ENCODE data around the gene FFAR2. TPM values are rescaled to one million over a fixed set of nuclear protein-coding genes. Genes with fewer than 3 reads are reported as not detected.

Gene FFAR2
- total and polyA plus RNA-seq, 9 of the 15 experiments (the other 6 are each of a cell fraction or from before 2014, with no cell fraction given) = not detected

DNA sequence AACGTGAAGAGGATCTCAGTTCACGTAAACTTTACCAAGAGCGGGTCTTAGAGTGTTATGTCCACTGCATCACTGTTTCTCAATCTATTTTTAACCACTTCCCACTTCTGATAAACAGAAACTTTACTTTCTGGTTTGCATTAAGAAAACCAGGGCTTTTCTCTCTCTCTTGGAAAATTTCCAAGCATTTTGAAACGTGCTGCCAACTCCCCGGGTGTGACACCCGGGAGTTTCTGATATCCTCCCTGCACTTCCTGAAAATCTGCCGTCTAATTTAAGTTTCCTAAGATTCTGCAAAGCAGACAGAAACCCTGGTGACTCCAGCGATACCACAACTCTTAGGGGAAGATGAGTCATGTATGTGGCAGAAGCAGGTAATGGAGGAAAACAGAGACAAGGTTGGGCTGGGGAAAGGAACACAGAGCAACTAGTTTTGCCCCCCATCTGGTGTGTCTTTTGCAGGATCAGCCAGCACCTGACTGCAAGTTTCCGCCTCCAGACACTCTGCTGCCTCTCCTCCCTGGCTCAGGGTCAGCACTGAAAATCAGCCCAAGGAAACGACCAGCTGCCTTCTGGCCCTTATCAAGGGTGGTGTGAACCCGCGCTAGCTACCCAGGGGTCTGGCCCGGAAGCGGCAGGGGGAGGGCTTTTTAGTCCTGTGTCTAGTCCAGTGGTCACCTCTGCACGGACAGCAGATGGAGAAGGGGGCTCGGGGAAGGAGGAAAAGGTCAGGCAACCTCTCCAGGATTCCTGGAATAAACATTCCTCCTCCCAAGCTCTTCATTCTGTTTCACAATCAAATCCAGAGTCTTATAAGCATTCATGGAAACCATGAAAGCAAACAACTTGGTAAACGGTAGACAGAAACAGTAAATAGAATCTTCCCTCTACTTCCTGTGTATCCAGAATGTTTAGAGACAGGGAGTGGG is 11.3 kb upstream of the FFAR2 start (continued):
- TF ChIP-seq SNRNP70 (optimal IDR thresholded peaks at IDR 0.05; ENCODE audit: low read depth, low read length) (no peak), JUN (IDR thresholded peaks at IDR 0.05; ENCODE audit: borderline replicate concordance, low read depth, low read length) (peak; percentile 74; the same call in 1 of the 2 replicates), JUN (CRISPR knock-in tag; IDR thresholded peaks at IDR 0.05; ENCODE audit: borderline replicate concordance) (no peak), KDM1A (IDR thresholded peaks at IDR 0.05) (peak in 1 of 2 experiments; percentile 34; a peak in 1 of 4 replicates), NUFIP1 (IDR thresholded peaks at IDR 0.05; ENCODE audit: partially characterized antibody) (no peak), ZNF197 (CRISPR knock-in tag; IDR thresholded peaks at IDR 0.05; ENCODE audit: low read depth) (no peak), EP400 (IDR thresholded peaks at IDR 0.05) (no peak), MAFF (IDR thresholded peaks at IDR 0.05; ENCODE audit: low read length) (peak; percentile 19; the same call in 1 of the 2 replicates), ARID1B (IDR thresholded peaks at IDR 0.05) (peak; percentile 52; the same call in 1 of the 2 replicates), CREBBP (IDR thresholded peaks at IDR 0.05; ENCODE audit: low read depth, low read length) (no peak), MTA1 (IDR thresholded peaks at IDR 0.05; ENCODE audit: borderline replicate concordance) (peak; percentile 36; the same call in 1 of the 2 replicates), SRSF7 (optimal IDR thresholded peaks at IDR 0.05; ENCODE audit: low read depth, low read length) (no peak)
- TF ChIP-seq, protein P1, sequence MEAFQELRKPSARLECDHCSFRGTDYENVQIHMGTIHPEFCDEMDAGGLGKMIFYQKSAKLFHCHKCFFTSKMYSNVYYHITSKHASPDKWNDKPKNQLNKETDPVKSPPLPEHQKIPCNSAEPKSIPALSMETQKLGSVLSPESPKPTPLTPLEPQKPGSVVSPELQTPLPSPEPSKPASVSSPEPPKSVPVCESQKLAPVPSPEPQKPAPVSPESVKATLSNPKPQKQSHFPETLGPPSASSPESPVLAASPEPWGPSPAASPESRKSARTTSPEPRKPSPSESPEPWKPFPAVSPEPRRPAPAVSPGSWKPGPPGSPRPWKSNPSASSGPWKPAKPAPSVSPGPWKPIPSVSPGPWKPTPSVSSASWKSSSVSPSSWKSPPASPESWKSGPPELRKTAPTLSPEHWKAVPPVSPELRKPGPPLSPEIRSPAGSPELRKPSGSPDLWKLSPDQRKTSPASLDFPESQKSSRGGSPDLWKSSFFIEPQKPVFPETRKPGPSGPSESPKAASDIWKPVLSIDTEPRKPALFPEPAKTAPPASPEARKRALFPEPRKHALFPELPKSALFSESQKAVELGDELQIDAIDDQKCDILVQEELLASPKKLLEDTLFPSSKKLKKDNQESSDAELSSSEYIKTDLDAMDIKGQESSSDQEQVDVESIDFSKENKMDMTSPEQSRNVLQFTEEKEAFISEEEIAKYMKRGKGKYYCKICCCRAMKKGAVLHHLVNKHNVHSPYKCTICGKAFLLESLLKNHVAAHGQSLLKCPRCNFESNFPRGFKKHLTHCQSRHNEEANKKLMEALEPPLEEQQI (IDR thresholded peaks at IDR 0.05) = no peak
- TF ChIP-seq, protein P2, sequence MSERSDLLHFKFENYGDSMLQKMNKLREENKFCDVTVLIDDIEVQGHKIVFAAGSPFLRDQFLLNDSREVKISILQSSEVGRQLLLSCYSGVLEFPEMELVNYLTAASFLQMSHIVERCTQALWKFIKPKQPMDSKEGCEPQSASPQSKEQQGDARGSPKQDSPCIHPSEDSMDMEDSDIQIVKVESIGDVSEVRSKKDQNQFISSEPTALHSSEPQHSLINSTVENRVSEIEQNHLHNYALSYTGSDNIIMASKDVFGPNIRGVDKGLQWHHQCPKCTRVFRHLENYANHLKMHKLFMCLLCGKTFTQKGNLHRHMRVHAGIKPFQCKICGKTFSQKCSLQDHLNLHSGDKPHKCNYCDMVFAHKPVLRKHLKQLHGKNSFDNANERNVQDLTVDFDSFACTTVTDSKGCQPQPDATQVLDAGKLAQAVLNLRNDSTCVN (CRISPR knock-in tag; IDR thresholded peaks at IDR 0.05) = no peak
- TF ChIP-seq, protein P3, sequence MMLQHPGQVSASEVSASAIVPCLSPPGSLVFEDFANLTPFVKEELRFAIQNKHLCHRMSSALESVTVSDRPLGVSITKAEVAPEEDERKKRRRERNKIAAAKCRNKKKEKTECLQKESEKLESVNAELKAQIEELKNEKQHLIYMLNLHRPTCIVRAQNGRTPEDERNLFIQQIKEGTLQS (IDR thresholded peaks at IDR 0.05) = peak; percentile 85
- TF ChIP-seq, protein P3 (CRISPR knock-in tag; conservative IDR thresholded peaks at IDR 0.05) = no peak
